Keratinocyte (primary cell): ENCODE measurements around the gene SRD5A2.

ENCODE experiments used
- CTCF ChIP-seq, 3 experiments: IDR thresholded peaks in 1 of 3; conservative IDR thresholded peaks in 1 of 3; optimal IDR thresholded peaks in 1 of 3; 2 replicates in 2 of 3; 3 replicates in 1 of 3; pipeline versions ENCODE3 to v1.5.1; 2011; ENCODE audit warnings: low read length in 3 of 3, mild to moderate bottlenecking in 3 of 3, moderate library complexity in 2 of 3, control low read depth in 1 of 3, inconsistent platforms in 1 of 3; ENCODE audit not compliant: insufficient read depth in 2 of 3; ENCODE audit errors: extremely low read depth in 1 of 3
- EZH2 ChIP-seq: IDR thresholded peaks from one replicate; pipeline ENCODE4 v1.6.1; 2012; ENCODE audit warnings: inconsistent platforms, mild to moderate bottlenecking, low read length, moderate library complexity

GRCh38 chr2:31556940-31557339 is 23.8 kb downstream of the SRD5A2 start:
- no peak for TF ChIP-seq EZH2
- no peak for TF ChIP-seq CTCF (optimal IDR thresholded peaks at IDR 0.05 in 1 of 3, IDR thresholded peaks at IDR 0.05 in 1 of 3, conservative IDR thresholded peaks at IDR 0.05 in 1 of 3; ENCODE audit: extremely low read depth in 1 of 3, insufficient read depth in 2 of 3, low read length in 3 of 3)
